Activated CD4-positive, alpha-beta T cell treated with anti-CD3 and anti-CD28 coated beads for 24 hours (primary cell): ENCODE measurements around the gene FUT3.

Experiments used
- DNase-seq, 2 donors: peaks; one replicate each; pipeline ENCODE4 v3.0.0-alpha.2; 2020; ENCODE audit warnings: low read depth in 2 of 2

FUT3 gene

GRCh38 chr19:5825178-5825577 lies 26.1 kb downstream of the FUT3 start:
- no peak for DNase-seq

GRCh38 chr19:5824751-5825150 lies 26.5 kb downstream of the FUT3 start:
- no peak for DNase-seq

DNA sequence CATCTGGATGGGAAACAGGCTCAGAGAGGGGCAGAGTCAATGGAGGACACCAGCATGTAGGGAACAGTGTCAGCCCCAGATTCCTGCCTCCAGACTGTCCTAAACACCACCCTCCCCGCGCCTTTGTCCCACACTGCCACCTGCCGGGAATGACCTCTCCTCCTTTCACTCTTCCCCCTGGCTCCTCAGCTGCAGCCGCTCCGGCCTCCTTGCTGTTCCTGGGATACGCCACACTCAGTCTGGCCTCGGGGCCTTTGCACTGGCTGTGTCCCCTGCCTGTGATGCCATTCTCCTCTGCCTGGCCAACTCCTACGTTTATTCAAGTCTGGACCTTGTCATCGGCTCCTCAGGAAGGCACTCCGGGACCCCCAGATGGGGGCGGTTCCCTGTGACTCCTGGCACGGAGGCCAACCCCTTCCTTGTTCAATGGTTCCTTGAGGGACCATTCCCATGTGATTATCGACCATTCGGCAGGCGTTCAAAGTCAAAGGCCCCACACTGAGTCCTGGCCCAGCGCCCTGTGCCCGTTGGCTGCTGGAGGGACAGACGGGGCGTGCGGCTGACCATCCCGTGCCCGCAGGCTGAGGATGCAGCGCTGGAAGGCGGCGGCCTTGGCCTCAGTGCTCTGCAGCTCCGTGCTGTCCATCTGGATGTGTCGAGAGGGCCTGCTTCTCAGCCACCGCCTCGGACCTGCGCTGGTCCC lies 27.5 kb downstream of the FUT3 start:
- no peak for DNase-seq

DNA sequence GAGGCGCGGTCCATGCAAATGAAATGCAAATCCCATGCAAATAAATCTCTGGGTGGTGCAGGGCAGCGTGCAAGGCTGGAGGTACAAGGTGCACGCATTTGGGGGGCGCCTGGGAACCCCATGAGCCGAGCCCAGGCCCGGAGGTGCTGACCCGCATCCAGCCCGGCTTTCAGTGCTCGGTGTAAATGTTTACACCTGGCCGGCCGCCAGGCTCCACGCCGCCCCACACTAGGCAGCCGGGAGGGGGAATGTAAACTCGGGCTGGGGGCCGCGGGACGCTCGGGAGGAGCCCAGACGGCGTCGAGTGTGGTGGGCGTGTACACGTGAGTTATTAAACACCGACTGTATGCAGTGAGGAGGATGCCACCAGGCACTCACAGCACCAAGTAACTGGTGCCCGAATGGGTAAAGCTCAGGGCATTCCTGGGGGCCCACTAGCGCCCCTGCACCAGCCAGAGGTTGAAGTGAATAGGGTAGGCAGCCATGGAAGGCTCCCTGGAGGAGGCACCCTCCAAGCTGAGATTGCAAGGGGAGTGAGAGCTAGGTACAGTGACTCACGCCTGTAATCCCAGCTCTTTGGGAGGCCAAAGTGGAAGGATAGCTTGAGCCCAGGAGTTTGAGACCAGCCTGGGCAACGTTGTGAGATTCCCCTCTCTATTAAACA lies 28.9 kb downstream of the FUT3 start:
- DNase-seq, result no peak

- no peak for DNase-seq
Observed at GRCh38 chr19:5821521-5822180, 29.6 kb downstream of the FUT3 start.

- DNase-seq, result no peak
Observed at GRCh38 chr19:5820785-5821184, 30.5 kb downstream of the FUT3 start.

- no peak for DNase-seq
Observed at GRCh38 chr19:5818594-5818993, 32.7 kb downstream of the FUT3 start.

DNA sequence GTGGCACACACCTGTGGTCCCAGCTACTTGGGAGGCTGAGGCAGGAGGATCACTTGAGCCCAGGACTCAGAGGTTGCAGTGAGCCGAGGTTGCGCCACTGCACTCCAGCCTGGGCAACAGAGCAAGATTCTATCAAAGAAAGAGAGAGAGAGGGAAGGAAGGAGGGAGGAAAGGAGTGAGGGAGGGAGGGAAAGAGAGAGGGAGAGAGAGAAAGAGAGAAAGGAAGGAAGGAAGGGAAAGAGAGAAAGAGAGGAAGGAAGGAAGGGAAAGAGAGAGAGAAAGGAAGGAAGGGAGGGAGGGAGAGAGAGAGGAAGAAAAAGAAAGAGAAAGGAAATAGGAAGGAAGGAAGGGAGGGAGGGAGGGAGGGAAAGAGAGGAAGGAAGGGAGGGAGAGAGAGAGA lies 34.0 kb downstream of the FUT3 start:
- no peak for DNase-seq

GRCh38 chr19:5814852-5815246 lies 36.4 kb downstream of the FUT3 start:
- DNase-seq, result no peak

GRCh38 chr19:5814123-5814851 lies 37.0 kb downstream of the FUT3 start:
- no peak for DNase-seq

DNA sequence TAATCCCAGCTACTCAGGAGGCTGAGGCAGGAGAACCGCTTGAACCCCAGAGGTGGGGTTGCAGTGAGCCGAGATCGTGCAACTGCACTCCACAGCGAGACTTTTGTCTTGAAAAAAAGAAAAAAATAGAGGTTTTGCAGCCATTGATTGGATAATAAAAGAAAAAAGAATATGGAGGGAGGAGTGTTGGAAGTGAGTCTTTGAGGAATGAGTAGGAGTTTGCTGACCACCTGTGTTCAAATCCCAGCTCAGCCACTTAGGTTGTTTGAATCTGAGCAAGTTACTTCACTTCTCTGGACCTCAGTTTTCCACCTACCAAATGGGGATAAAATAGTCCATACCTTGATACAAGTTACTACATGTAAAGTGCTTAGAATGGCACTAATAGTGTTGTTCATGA lies 40.1 kb downstream of the FUT3 start:
- DNase-seq, result no peak

- DNase-seq, result no peak
Observed at GRCh38 chr19:5809469-5809868, 41.8 kb downstream of the FUT3 start.

DNA sequence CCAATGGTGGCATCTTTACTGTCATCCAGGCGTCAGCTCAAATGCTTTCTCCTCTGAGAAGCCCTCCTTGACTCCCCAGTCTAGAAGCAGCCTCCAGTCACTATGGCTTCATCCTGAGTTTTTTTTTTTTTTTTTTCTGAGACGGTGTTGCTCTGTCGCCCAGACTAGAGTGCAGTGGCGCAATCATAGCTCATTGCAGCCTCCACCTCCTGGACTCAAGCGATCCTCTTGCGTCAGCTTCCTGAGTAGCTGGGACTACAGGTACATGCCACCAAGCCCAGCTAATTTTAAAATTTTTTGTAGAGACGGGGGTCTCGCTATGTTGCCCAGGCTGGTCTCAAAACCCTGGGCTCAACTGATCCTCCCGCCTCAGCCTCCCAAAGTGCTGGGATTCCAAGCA lies 42.2 kb downstream of the FUT3 start:
- no peak for DNase-seq

GRCh38 chr19:5808120-5808816 lies 43.0 kb downstream of the FUT3 start:
- DNase-seq, result no peak

GRCh38 chr19:5806905-5807304 lies 44.3 kb downstream of the FUT3 start:
- no peak for DNase-seq

GRCh38 chr19:5806133-5806489 lies 45.1 kb downstream of the FUT3 start:
- no peak for DNase-seq

GRCh38 chr19:5805462-5806132 lies 45.7 kb downstream of the FUT3 start:
- peak; percentile 42 to 54 for DNase-seq

DNA sequence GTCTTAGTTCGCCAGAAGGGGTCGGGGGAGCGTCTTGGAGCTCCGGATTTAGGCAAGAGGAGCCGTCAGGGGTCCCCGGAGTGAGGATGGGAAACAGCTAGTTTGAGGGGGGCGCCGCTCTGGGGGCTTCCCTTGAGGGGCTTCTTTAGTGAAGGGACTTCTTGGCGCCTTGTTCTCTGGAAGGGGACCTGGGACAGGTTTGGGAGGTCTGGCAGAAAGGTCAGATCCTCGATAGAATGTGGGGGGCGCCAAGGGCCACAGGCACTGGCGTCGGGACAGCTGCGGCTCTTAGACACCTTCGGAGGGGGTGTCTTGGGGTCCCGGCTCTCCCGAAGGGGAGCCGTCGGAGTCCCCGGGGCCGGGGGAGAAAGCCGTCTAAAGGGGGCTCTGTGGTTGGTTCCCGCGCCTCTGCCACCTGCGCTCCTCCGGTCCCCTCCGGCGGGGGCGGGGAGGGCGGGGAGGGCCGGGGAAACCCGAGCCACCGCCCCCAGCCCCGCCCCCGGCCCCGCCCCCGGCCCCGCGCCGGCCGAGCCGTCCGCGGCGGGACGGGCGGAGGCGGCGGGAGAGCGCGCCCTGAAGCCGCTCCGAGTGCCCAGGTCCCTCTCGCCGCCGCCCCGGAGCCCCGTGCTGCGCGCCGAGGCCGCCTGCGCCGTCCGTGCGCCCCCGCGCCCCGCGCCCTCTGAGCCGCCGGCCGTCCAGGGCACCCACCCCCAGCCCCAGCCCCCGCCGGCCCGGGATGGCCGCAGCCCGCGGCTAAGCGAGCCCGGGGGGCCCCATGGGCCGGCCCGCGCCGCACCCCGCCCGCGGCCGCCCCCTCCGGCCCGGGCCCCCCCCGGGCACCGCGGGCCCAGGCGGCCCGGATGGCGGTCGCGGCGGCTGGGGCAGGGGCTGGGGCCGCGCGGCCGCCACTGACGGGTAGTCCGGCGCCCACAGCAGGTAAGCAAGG lies 46.5 kb downstream of the FUT3 start, which contains the start of gene NRTN:
TSS of gene NRTN (plus strand) at position 552 of the 946 bp plus-strand sequence. CDS start 19,099 bp downstream, outside the sequence.
- no peak for DNase-seq

GRCh38 chr19:5803752-5804515 lies 47.3 kb downstream of the FUT3 start:
- DNase-seq, result peak; percentile 91 to 92
